Measurements from ENCODE around the gene PLEKHA7. TPM values are rescaled to one million over a fixed set of nuclear protein-coding genes. Genes with fewer than 3 reads are reported as not detected.
A peak's percentile ranks its signal among the peaks of the same experiment; 100 is the strongest.
"Not testable (repeated sequence)": the region's sequence is repeated elsewhere in the genome, so short reads cannot be mapped to it uniquely, and the experiment has no call there.

PLEKHA7 gene
- total RNA-seq, 2 experiments from 2014 or later: 6.4 to 8.4 TPM

DNA sequence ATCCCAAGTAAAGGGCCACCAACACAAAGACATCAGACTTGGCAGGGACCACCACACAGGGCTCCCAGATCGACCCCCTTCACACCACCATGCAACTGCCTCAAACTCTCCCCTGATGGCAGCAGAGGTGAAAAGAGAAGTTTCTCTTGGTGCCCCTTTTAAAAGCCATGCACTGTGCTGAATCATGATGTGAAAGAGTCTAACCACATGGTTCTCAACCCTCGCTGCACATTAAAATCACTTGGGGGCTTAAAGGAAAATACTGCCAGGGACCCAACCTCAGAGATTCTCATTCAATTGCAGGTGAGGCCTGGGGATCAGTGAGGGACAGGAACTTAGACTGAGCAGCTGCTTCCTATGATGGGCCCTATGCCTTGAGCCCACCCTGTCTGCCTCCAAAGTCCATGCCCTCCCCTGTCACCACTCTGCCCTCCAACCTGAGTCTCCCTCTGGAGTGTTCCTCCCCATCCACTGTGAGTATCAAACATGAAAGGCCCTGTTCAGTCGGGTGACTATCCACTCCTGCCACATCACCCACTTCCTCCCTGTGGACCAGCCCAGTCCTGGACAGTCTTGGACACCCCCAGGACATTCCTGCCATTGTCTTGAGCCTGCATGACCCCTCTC is 40.8 kb downstream of the PLEKHA7 start:
- Mint-ChIP-seq H3K9me3 (ENCODE audit: low read depth) (no peaks in the 10 kb centered on the region), H3K27me3 (no peaks in the 10 kb centered on the region), H3K4me3 (no peak overlapping the region), H3K4me1 (peaks cover 8% of the 10 kb centered on the region), H3K36me3 (ENCODE audit: low read depth) (no peaks in the 10 kb centered on the region), H3K27ac (no peak overlapping the region)
- ATAC-seq (no peak), DNase-seq (no peak)
- CTCF ChIA-PET: no interaction called here
- POLR2A ChIA-PET: no interaction called here
- intact Hi-C loops (cut with DNase I, micrococcal nuclease): no loop called here

DNA sequence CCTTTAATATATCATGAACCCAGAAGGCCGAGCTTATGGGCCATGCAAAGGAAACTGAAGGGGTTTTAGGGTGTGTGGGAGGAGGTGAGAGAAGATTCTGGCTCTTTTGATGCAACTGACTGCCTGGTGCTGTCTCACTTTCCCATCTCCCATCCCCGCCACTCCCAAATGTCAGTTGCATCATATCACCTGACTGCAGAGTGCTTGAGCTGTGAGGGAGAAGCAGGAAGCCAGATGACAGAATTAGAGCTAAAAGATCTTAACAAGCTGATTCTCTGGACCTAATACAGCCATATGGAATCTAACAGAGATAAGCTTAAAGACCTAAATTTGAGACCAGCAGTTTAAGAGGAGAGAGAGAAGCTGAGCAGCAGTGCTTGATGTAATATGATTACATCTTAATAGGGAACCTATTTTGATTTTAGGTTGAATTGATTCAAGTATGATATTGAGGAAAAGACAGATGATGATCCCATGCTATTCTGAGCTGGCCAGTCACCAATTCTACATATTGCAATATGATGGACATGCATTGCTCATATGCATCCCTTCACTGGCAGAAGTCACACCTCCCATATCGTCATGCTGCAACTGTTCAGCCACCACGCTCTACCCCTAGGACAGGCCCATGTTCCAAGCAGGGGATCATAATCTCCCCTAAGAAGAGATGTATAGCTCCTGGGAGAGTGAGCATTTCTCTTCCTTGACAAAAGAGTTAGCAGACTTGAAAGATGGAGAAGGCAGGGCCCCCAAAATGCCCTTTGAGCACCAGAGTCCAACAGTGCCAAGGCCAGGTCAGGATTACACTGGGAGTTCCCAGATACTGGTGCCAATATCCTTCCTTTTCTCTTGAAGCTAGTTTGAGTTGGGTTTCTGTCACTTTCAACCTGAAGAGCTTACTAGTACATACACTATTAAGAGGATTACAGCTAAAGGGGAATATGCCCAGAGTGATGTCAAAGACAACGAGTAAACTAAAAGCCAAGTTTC is 44.9 kb downstream of the PLEKHA7 start:
- H3K36me3 Mint-ChIP-seq (ENCODE audit: low read depth): no peaks in the 10 kb centered on the region
- H3K27me3 Mint-ChIP-seq: no peaks in the 10 kb centered on the region
- DNase-seq: no peak
- POLR2A ChIA-PET: no interaction called here
- CTCF ChIA-PET: interaction anchor here (1.3 to 1.5 kb wide), 2 partner anchors 8 to 17 kb away, joined by 3 to 4 read pairs; no protein-coding TSS in a partner anchor
- H3K27ac Mint-ChIP-seq: peak overlapping the region; percentile 52
- peaks cover 8% of the 10 kb centered on the region for H3K4me1 Mint-ChIP-seq
- no peak overlapping the region for H3K4me3 Mint-ChIP-seq
- no peaks in the 10 kb centered on the region for H3K9me3 Mint-ChIP-seq (ENCODE audit: low read depth)
- peak; percentile 30 for ATAC-seq
- intact Hi-C loops (cut with DNase I, micrococcal nuclease): no loop called here

DNA sequence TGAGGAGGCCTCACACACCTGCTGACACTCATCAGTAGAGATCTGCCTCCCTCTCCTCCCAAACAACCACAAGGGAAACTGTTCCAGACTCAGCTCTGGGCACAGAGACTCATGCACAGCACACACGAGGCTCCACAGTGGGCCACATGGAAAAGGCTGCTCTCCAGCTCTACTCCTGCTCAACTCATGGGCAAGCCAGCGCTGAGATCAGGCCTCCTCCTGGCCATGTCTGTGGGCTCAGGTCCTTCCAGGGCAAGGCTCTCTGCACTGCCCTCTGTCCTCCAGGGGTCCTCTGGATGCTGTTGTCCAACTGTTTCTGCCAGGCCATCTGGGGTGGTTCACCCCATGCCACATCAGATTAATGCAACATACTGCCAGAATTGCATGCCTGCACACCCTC is 46.0 kb downstream of the PLEKHA7 start:
- ChIA-PET CTCF (no interaction called here), POLR2A (no interaction called here)
- Mint-ChIP-seq H3K36me3 (ENCODE audit: low read depth) (no peaks in the 10 kb centered on the region), H3K4me3 (no peak overlapping the region), H3K4me1 (peaks cover 8% of the 10 kb centered on the region), H3K9me3 (ENCODE audit: low read depth) (no peaks in the 10 kb centered on the region), H3K27me3 (no peaks in the 10 kb centered on the region), H3K27ac (no peak overlapping the region)
- intact Hi-C loops (cut with DNase I, micrococcal nuclease): no loop called here
- ATAC-seq (no peak), DNase-seq (no peak)

DNA sequence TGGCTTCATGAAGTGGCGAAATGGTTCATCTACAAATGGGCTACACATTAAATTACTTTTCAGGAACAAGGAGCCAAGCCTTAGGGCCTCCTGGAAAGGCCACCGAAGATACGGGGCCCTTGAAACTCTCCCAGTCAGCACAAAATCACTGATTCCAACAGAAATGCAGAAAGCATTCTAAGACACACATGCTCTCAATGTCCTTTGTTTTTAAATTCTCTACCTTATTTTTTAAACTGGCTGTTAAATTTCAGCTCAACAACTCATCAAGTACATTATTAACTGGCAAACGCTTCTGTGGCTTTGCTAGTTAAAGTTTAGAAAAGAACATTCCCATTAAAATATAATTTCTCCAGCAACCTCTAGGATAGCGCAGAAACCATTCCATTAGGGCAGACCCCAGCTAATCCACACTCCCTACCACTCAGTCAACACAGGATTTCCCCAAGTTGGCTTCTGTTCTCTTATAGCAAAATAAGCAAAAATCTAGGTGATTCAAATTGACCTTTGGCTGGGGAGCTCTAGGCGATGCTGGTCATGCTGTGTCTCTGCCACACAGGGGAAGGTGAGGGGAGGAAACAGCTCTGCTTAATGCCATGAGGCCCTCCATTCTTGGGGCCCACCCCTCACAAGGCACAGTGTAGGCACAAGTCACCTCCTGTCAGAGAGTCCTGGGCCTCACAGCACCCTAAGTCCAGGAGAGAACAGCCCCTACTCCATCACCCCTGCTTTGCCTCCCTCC is 47.1 kb downstream of the PLEKHA7 start:
- H3K9me3 Mint-ChIP-seq (ENCODE audit: low read depth): no peaks in the 10 kb centered on the region
- ChIA-PET POLR2A (no interaction called here), CTCF (interaction anchor here (0.7 kb wide), 2 partner anchors 12 to 24 kb away, joined by 3 read pairs; no protein-coding TSS in a partner anchor)
- intact Hi-C loops (cut with DNase I, micrococcal nuclease): no loop called here
- no peaks in the 10 kb centered on the region for H3K36me3 Mint-ChIP-seq (ENCODE audit: low read depth)
- ATAC-seq (no peak), DNase-seq (no peak)
- H3K4me3 Mint-ChIP-seq: no peak overlapping the region
- H3K4me1 Mint-ChIP-seq: peaks cover 10% of the 10 kb centered on the region
- H3K27ac Mint-ChIP-seq: no peak overlapping the region
- no peaks in the 10 kb centered on the region for H3K27me3 Mint-ChIP-seq

DNA sequence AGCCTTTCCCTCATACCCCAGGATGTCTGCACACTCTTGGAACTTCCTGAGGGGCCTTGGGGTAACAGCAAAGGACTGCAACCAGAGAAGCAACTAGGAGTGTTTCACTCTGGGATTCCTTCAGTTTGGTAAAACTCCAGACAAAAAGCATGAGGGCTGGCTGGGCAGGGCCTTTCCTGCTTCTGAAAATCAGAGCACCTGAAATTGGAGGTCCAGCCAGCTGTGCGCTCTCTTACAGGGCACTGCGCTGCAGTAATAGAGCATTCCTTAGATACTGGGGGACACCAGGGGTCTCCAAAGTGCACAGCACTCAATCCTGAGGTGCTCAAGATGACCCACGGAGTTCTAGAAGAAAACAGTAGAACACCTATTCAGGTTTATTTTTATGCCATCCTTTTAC is 49.7 kb downstream of the PLEKHA7 start:
- H3K4me3 Mint-ChIP-seq: no peak overlapping the region
- no peaks in the 10 kb centered on the region for H3K27me3 Mint-ChIP-seq
- H3K27ac Mint-ChIP-seq: no peak overlapping the region
- DNase-seq: no peak
- H3K4me1 Mint-ChIP-seq: peaks cover 10% of the 10 kb centered on the region
- no peak for ATAC-seq
- no peaks in the 10 kb centered on the region for H3K9me3 Mint-ChIP-seq (ENCODE audit: low read depth)
- no peaks in the 10 kb centered on the region for H3K36me3 Mint-ChIP-seq (ENCODE audit: low read depth)
- intact Hi-C loops (cut with DNase I, micrococcal nuclease): no loop called here
- POLR2A ChIA-PET: no interaction called here
- CTCF ChIA-PET: interaction anchor here (1.1 kb wide), 1 partner anchor 179 kb away, joined by 3 read pairs; no protein-coding TSS in a partner anchor

DNA sequence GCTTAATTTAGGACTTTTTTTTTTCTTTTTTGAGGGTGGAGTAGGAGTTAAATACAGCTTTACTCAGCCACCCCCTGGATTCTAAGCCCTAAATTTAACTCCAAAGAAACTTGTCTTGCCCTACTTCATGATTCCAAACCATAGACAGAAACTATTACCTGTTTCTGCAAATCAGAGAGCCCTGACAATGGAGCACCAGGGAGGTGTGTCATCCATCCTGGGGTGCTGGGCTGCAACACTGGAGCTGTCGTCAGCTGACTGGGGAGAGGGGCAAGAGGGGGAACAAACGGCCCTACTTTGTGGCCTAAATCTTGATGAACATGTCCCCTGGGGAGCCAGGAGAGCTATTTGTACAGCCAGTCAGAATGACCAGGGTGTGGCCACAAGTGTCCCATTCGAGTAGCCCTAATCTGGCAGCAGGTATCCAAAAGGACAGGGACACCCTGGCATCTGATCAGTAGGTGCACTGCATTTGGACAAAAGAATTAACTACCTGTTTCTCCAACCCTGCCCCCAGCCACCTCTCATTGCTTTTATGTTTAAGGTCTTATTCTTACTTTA is 50.8 kb downstream of the PLEKHA7 start:
- intact Hi-C loops (cut with DNase I, micrococcal nuclease): no loop called here
- no peak for DNase-seq
- Mint-ChIP-seq H3K4me3 (no peak overlapping the region), H3K36me3 (ENCODE audit: low read depth) (no peaks in the 10 kb centered on the region), H3K27ac (no peak overlapping the region), H3K27me3 (no peaks in the 10 kb centered on the region), H3K4me1 (peaks cover 6% of the 10 kb centered on the region), H3K9me3 (ENCODE audit: low read depth) (no peaks in the 10 kb centered on the region)
- ChIA-PET CTCF (interaction anchor here (0.8 kb wide), 1 partner anchor 14 kb away, joined by 3 read pairs; no protein-coding TSS in a partner anchor), POLR2A (no interaction called here)
- no peak for ATAC-seq

DNA sequence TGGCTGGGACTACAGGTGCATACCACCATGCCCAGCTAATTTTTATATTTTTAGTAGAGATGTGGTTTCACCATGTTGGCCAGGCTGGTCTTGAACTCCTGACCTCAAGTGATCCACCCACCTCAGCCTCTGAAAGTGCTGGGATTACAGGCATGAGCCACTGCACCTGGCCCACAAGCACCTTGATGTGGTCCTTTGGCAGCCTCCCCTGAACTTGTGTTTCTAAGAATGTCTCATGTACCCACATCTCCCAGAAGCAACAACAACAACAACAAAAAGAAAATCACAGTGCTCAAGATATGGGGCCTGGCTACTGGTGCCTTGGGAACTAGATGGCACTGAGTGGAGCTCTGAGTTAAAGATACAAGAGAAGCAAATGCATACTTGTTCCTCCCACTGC is 51.6 kb downstream of the PLEKHA7 start:
- DNase-seq: not testable (repeated sequence)

DNA sequence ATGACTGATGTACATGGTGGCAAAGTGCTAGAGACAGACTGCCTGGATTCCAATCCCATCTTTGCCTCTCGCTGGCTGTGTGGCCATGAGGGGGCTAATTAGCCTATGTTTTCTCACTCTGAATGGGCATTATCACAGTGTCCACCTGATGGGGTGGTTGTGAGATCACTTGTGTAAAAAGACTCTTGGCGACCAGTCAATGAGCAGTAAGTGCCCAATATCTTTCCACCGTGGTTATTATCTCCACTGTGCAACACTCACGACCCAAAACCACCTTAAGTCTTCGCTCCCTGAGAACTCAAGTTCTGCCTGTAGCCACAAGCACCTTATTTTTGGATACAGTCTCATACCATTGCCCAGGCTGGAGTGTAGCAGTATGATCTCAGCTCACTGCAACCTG is 52.1 kb downstream of the PLEKHA7 start:
- intact Hi-C loops (cut with DNase I, micrococcal nuclease): no loop called here
- Mint-ChIP-seq H3K4me3 (no peak overlapping the region), H3K4me1 (peaks cover 6% of the 10 kb centered on the region), H3K27ac (no peak overlapping the region), H3K36me3 (ENCODE audit: low read depth) (no peaks in the 10 kb centered on the region), H3K27me3 (no peaks in the 10 kb centered on the region), H3K9me3 (ENCODE audit: low read depth) (no peaks in the 10 kb centered on the region)
- POLR2A ChIA-PET: no interaction called here
- CTCF ChIA-PET: interaction anchor here (1.1 kb wide), 1 partner anchor 25 kb away, joined by 3 read pairs; no protein-coding TSS in a partner anchor
- DNase-seq (no peak), ATAC-seq (no peak)

More for the DNA sequence above, 51.6 kb downstream of the PLEKHA7 start:
- H3K9me3 Mint-ChIP-seq (ENCODE audit: low read depth); H3K27me3 Mint-ChIP-seq; intact Hi-C loops (cut with DNase I, micrococcal nuclease); H3K4me1 Mint-ChIP-seq; POLR2A ChIA-PET; ATAC-seq; H3K36me3 Mint-ChIP-seq (ENCODE audit: low read depth); H3K27ac Mint-ChIP-seq; H3K4me3 Mint-ChIP-seq: not testable (repeated sequence)
- CTCF ChIA-PET: interaction anchor here (0.8 to 1.1 kb wide), 2 partner anchors 15 to 26 kb away, joined by 3 read pairs; no protein-coding TSS in a partner anchor

DNA sequence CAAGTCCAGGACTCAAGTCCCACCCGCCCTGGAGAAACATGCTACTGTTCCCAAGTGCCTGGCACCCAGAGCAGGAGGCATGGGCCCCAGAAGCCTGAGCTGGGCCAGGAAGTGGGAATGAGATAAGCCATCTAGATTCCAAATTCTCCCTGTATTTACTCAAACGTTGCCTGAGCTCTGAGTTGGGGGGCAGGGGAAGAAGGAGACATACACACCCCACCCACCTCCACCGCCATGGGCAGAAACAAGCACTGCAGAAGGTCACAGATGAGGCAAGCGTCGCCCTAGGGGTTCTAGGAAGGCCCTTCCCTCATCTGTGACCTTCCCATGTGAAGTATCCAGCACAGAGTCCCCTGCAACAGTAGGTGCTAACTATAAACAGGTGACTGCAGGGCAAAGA is 54.0 kb downstream of the PLEKHA7 start:
- DNase-seq: no peak
- Mint-ChIP-seq H3K36me3 (ENCODE audit: low read depth) (no peaks in the 10 kb centered on the region), H3K27me3 (no peaks in the 10 kb centered on the region), H3K27ac (no peak overlapping the region), H3K9me3 (ENCODE audit: low read depth) (no peaks in the 10 kb centered on the region), H3K4me1 (peaks cover 6% of the 10 kb centered on the region), H3K4me3 (no peak overlapping the region)
- POLR2A ChIA-PET: no interaction called here
- CTCF ChIA-PET: interaction anchor here (0.8 kb wide), 1 partner anchor 14 kb away, joined by 3 read pairs; no protein-coding TSS in a partner anchor
- ATAC-seq: no peak
- intact Hi-C loops (cut with DNase I, micrococcal nuclease): no loop called here

DNA sequence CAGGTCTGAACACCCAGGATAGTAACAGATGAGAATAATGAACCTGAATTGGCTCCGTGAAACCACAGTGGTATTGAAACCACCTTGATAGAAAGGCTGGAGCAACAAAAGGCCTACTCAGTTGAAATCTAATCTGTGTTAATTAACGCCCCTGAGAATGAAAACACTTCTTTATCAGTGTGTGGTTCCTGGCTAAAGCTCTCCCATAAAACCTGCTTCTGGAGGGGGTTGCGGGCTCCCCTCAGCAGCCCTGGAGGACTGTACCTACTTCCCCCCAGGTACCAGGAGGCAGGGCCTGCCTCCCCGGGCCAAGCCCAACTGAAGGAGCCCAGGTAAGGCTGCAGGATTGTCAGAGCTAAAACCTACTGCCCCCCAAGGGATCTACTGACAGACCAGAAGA is 54.6 kb downstream of the PLEKHA7 start:
- ChIA-PET POLR2A (no interaction called here), CTCF (no interaction called here)
- no peaks in the 10 kb centered on the region for H3K36me3 Mint-ChIP-seq (ENCODE audit: low read depth)
- no peak overlapping the region for H3K27ac Mint-ChIP-seq
- H3K9me3 Mint-ChIP-seq (ENCODE audit: low read depth): no peaks in the 10 kb centered on the region
- H3K4me1 Mint-ChIP-seq: peaks cover 6% of the 10 kb centered on the region
- DNase-seq (no peak), ATAC-seq (no peak)
- no peak overlapping the region for H3K4me3 Mint-ChIP-seq
- no peaks in the 10 kb centered on the region for H3K27me3 Mint-ChIP-seq
- intact Hi-C loops (cut with DNase I, micrococcal nuclease): no loop called here

DNA sequence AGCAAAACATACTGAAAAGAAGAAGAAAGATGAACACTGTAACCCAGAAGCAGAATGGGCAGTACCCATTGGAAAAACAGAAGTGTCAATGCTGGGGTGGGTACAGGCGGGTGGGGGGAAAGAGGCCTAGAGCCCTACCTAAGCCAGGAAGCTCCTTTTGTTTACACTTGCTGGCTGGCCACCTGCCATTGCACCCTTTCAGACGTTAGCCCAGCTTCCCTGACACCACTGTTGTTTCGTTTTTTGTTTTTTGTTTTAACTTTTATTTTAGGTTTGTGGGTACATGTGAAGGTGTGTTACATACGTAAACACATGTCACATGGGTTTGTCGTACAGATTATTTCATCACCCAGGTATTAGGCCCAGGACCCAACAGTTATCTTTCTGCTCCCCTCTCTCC is 55.4 kb downstream of the PLEKHA7 start:
- CTCF ChIA-PET: interaction anchor here (1.0 kb wide), 1 partner anchor 12 kb away, joined by 3 read pairs; no protein-coding TSS in a partner anchor
- intact Hi-C loops (cut with DNase I, micrococcal nuclease): no loop called here
- H3K27ac Mint-ChIP-seq: no peak overlapping the region

More for the DNA sequence above, 55.4 kb downstream of the PLEKHA7 start:
- H3K4me3 Mint-ChIP-seq: no peak overlapping the region
- DNase-seq: no peak
- peaks cover 6% of the 10 kb centered on the region for H3K4me1 Mint-ChIP-seq
- H3K9me3 Mint-ChIP-seq (ENCODE audit: low read depth): no peaks in the 10 kb centered on the region
- H3K27me3 Mint-ChIP-seq: no peaks in the 10 kb centered on the region
- ATAC-seq: no peak
- no peaks in the 10 kb centered on the region for H3K36me3 Mint-ChIP-seq (ENCODE audit: low read depth)
- POLR2A ChIA-PET: no interaction called here

Data from activated CD4-positive, alpha-beta T cell treated with anti-CD3 and anti-CD28 coated beads for 36 hours (primary cell).